ENCODE results near the gene RBBP5.

DNA sequence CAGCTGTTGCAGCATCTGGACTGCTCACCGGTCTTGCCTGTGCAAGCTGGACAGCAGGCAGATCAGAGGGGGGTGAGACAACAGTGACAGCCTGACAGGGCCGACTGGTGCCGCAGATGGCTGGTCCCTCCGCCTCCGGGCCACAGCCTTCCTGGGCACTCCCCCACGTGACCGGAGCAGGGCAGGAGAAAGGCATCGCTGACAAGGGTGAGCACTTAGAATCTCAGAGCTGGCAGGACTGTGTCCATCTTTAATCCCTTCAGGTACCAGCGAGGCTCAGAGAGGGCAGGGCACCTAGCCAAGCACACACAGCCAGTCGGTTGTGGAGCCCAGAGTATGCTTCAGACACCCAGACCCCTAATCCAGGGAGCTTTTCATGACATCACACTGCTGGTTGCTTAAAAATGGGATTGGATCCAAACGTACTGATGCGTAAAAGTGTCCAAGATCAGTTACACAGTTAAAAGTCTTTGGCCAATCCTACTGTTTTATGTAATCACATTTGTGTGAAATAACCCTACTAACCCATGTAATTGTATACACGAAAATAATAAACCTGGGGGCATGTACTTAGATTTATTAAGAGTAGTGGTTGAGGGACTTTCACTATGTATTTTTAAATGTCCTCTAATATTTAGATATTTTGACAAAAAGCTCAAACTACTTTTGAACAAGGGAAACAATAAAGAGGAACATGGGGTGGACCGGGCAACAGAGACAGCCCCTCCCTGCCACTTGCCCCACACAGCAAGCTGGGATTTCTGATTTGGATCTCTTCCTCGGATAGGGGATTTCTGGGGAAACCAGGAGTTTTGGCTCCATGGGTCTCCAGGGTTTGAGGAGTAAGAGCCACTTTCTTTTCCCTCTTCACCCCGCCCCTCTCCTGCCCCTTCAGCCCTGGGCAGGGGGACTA is 79.5 kb downstream of the RBBP5 start:
- no peak for TF ChIP-seq ZBTB7A (IDR thresholded peaks at IDR 0.05; ENCODE audit: low read depth)
- TF ChIP-seq, protein P1, sequence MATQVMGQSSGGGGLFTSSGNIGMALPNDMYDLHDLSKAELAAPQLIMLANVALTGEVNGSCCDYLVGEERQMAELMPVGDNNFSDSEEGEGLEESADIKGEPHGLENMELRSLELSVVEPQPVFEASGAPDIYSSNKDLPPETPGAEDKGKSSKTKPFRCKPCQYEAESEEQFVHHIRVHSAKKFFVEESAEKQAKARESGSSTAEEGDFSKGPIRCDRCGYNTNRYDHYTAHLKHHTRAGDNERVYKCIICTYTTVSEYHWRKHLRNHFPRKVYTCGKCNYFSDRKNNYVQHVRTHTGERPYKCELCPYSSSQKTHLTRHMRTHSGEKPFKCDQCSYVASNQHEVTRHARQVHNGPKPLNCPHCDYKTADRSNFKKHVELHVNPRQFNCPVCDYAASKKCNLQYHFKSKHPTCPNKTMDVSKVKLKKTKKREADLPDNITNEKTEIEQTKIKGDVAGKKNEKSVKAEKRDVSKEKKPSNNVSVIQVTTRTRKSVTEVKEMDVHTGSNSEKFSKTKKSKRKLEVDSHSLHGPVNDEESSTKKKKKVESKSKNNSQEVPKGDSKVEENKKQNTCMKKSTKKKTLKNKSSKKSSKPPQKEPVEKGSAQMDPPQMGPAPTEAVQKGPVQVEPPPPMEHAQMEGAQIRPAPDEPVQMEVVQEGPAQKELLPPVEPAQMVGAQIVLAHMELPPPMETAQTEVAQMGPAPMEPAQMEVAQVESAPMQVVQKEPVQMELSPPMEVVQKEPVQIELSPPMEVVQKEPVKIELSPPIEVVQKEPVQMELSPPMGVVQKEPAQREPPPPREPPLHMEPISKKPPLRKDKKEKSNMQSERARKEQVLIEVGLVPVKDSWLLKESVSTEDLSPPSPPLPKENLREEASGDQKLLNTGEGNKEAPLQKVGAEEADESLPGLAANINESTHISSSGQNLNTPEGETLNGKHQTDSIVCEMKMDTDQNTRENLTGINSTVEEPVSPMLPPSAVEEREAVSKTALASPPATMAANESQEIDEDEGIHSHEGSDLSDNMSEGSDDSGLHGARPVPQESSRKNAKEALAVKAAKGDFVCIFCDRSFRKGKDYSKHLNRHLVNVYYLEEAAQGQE (IDR thresholded peaks at IDR 0.05; ENCODE audit: low read depth), result 0 out of 2 replicates have a peak, but pooled peaks have one; percentile 2
- TF ChIP-seq EGR1 (IDR thresholded peaks at IDR 0.05), result no peak
- TF ChIP-seq, protein P2, sequence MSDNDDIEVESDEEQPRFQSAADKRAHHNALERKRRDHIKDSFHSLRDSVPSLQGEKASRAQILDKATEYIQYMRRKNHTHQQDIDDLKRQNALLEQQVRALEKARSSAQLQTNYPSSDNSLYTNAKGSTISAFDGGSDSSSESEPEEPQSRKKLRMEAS (IDR thresholded peaks at IDR 0.05), result no peak
- TF ChIP-seq FOXM1 (IDR thresholded peaks at IDR 0.05; ENCODE audit: borderline replicate concordance, low read depth), result no peak
- TF ChIP-seq RAD21 (IDR thresholded peaks at IDR 0.05; ENCODE audit: low read depth), result no peak
